NOMO-1 treated with DMSO at 0.1 percent for 48 hours (cell line): ENCODE measurements around the gene EDN3.

Source experiments
- DNase-seq: peaks from one replicate; lab custom pipeline; 2025; ENCODE audit not compliant: unreplicated experiment; lab: John Stamatoyannopoulos, UW

Gene EDN3

GRCh38 chr20:59360934-59361333, 60.5 kb downstream of the EDN3 start:
- DNase-seq: no peak

GRCh38 chr20:59361411-59361810, 61.0 kb downstream of the EDN3 start:
- DNase-seq: no peak

GRCh38 chr20:59363101-59363500, 62.7 kb downstream of the EDN3 start:
- no peak for DNase-seq

GRCh38 chr20:59364611-59365010, 64.2 kb downstream of the EDN3 start:
- no peak for DNase-seq

- DNase-seq: no peak
Observed at GRCh38 chr20:59365611-59366285, 65.3 kb downstream of the EDN3 start.

GRCh38 chr20:59371431-59371830, 71.0 kb downstream of the EDN3 start:
- DNase-seq: no peak

GRCh38 chr20:59374261-59374660, 73.8 kb downstream of the EDN3 start:
- no peak for DNase-seq

- no peak for DNase-seq
Observed at GRCh38 chr20:59375541-59375940, 75.1 kb downstream of the EDN3 start.
